ENCODE data around the gene DDX19B.
"Not testable (repeated sequence)": the region's sequence is repeated elsewhere in the genome, so short reads cannot be mapped to it uniquely, and the experiment has no call there.

The DDX19B gene

DNA sequence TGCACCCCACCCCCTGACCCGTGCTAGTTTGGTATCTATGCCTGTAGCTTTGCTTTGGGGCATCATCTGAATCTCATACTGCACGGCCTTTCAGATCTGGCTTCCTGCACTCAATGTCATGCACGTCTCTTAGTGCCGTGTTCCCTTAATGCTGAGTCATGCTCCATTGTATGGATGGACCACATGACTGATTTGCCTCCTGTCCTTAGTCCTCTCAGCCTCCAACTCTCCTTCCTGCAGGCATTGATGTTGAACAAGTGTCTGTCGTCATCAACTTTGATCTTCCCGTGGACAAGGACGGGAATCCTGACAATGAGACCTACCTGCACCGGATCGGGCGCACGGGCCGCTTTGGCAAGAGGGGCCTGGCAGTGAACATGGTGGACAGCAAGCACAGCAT lies 33.7 kb downstream of the DDX19B start:
- not testable (repeated sequence) for H3K27me3 ChIP-seq (ENCODE audit: control insufficient read depth in 3 of 3, insufficient read depth in 3 of 3, low read depth in 1 of 3, low read length in 3 of 3); H4K91ac ChIP-seq (ENCODE audit: low read depth, low read length, poor library complexity); H3K4me1 ChIP-seq (ENCODE audit: control insufficient read depth in 2 of 2, insufficient read depth in 1 of 2, low read depth in 1 of 2, low read length in 2 of 2); H3K27ac ChIP-seq (replicated peaks; ENCODE audit: low read length); H3K4me2 ChIP-seq (ENCODE audit: insufficient read depth, low read length, poor library complexity, severe bottlenecking); H3K4me3 ChIP-seq (ENCODE audit: low read length in 2 of 2); DNase-seq (ENCODE audit: low spot score); H3K9me3 ChIP-seq (replicated peaks in 1 of 2; ENCODE audit: control insufficient read depth in 2 of 2, insufficient read depth in 1 of 2, low read depth in 1 of 2, low read length in 2 of 2); H2AK5ac ChIP-seq (ENCODE audit: low read depth, low read length); H4K8ac ChIP-seq (ENCODE audit: low read depth, low read length); H3K23ac ChIP-seq (ENCODE audit: low read depth, low read length, poor library complexity); H3K4ac ChIP-seq (ENCODE audit: low read length); H3K18ac ChIP-seq (ENCODE audit: low read length); H2BK5ac ChIP-seq (ENCODE audit: low read length); H3K9ac ChIP-seq (ENCODE audit: low read depth, low read length, poor library complexity); H2AFZ ChIP-seq (ENCODE audit: low read length); H3K79me1 ChIP-seq (ENCODE audit: low read depth, low read length); H2BK12ac ChIP-seq (ENCODE audit: low read length); H2BK15ac ChIP-seq (ENCODE audit: low read length); H2BK120ac ChIP-seq (ENCODE audit: low read depth, low read length); H3K14ac ChIP-seq (ENCODE audit: low read length)
- no CpG with 5 or more reads among the region's 12 CpGs for WGBS, 2 donors (ENCODE audit: extremely low coverage in 2 of 2, insufficient read length in 2 of 2, insufficient replicate concordance in 1 of 2)
- H3K36me3 ChIP-seq (replicated peaks in 1 of 2; ENCODE audit: control insufficient read depth in 2 of 2, insufficient read depth in 2 of 2, low read length in 2 of 2), result peaks cover 29 to 84% of the 10 kb centered on the region in 2 donors

DNA sequence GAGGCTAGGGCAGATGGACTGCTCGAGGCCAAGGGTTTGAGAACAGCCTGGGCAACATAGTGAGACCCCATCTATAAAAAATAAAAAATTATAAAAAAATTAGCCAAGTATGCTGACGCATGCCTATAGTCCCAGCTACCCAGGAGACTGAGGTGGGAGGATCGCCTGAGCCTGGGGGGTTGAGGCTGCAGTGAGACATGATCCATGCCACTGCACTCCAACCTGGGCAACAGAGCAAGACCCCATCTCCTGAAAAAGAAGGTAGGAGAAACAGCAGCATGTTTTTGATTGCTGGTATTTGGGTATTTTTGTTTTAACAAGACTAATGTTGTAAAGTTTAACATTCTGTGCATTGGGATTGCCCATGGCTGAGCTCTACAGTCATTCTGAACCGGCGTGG lies 38.8 kb downstream of the DDX19B start:
- Histone ChIP-seq H2AFZ (ENCODE audit: low read length) (no peak overlapping the region), H3K18ac (ENCODE audit: low read length) (no peak overlapping the region), H3K23ac (ENCODE audit: low read depth, low read length, poor library complexity) (no peak overlapping the region), H3K4me2 (ENCODE audit: insufficient read depth, low read length, poor library complexity, severe bottlenecking) (no peak overlapping the region), H3K36me3 (replicated peaks in 1 of 2; ENCODE audit: control insufficient read depth in 2 of 2, insufficient read depth in 2 of 2, low read length in 2 of 2) (peaks cover 13 to 71% of the 10 kb centered on the region in 2 donors), H3K4ac (ENCODE audit: low read length) (no peak overlapping the region), H2BK120ac (ENCODE audit: low read depth, low read length) (no peak overlapping the region), H3K79me1 (ENCODE audit: low read depth, low read length) (no peaks in the 10 kb centered on the region), H2BK12ac (ENCODE audit: low read length) (no peak overlapping the region), H3K27ac (replicated peaks; ENCODE audit: low read length) (no peak overlapping the region), H3K4me1 (ENCODE audit: control insufficient read depth in 2 of 2, insufficient read depth in 1 of 2, low read depth in 1 of 2, low read length in 2 of 2) (no peaks in the 10 kb centered on the region), H3K4me3 (ENCODE audit: low read length in 2 of 2) (no peak overlapping the region), H3K27me3 (ENCODE audit: control insufficient read depth in 3 of 3, insufficient read depth in 3 of 3, low read depth in 1 of 3, low read length in 3 of 3) (no peaks in the 10 kb centered on the region), H3K9ac (ENCODE audit: low read depth, low read length, poor library complexity) (no peak overlapping the region), H2BK15ac (ENCODE audit: low read length) (no peak overlapping the region), H3K14ac (ENCODE audit: low read length) (no peak overlapping the region), H4K8ac (ENCODE audit: low read depth, low read length) (no peak overlapping the region), H3K9me3 (replicated peaks in 1 of 2; ENCODE audit: control insufficient read depth in 2 of 2, insufficient read depth in 1 of 2, low read depth in 1 of 2, low read length in 2 of 2) (no peaks in the 10 kb centered on the region), H2BK5ac (ENCODE audit: low read length) (no peak overlapping the region), H2AK5ac (ENCODE audit: low read depth, low read length) (no peak overlapping the region), H4K91ac (ENCODE audit: low read depth, low read length, poor library complexity) (no peak overlapping the region)
- no peak for DNase-seq (ENCODE audit: low spot score)
- WGBS, 2 donors (ENCODE audit: extremely low coverage in 2 of 2, insufficient read length in 2 of 2, insufficient replicate concordance in 1 of 2), result no CpG with 5 or more reads among the region's 5 CpGs

DNA sequence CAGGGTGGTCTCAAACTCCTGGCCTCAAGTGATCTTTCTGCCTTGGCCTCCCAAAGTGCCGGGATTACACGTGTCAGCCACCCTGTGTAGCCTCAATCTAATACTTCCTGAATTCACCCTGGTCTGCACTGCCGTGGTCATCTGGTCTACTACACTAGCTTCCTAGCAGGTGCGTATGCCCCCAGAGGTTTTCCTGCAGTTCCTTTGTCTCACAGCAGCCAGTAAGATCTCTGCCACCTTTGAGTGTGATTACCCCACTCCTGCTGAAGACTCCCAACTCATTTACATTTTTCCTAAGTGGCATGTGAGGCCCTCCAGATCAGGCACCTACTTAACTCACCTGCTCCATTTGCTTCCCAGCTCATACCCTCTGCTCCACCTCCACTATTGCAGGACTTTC lies 42.6 kb downstream of the DDX19B start:
- Histone ChIP-seq H3K9me3 (replicated peaks in 1 of 2; ENCODE audit: control insufficient read depth in 2 of 2, insufficient read depth in 1 of 2, low read depth in 1 of 2, low read length in 2 of 2) (no peaks in the 10 kb centered on the region), H2BK12ac (ENCODE audit: low read length) (no peak overlapping the region), H3K4ac (ENCODE audit: low read length) (no peak overlapping the region), H3K79me1 (ENCODE audit: low read depth, low read length) (no peaks in the 10 kb centered on the region), H2AK5ac (ENCODE audit: low read depth, low read length) (no peak overlapping the region), H2BK120ac (ENCODE audit: low read depth, low read length) (no peak overlapping the region), H3K4me2 (ENCODE audit: insufficient read depth, low read length, poor library complexity, severe bottlenecking) (no peak overlapping the region), H3K4me1 (ENCODE audit: control insufficient read depth in 2 of 2, insufficient read depth in 1 of 2, low read depth in 1 of 2, low read length in 2 of 2) (no peaks in the 10 kb centered on the region), H4K8ac (ENCODE audit: low read depth, low read length) (no peak overlapping the region), H2AFZ (ENCODE audit: low read length) (no peak overlapping the region), H4K91ac (ENCODE audit: low read depth, low read length, poor library complexity) (no peak overlapping the region), H3K27me3 (ENCODE audit: control insufficient read depth in 3 of 3, insufficient read depth in 3 of 3, low read depth in 1 of 3, low read length in 3 of 3) (no peaks in the 10 kb centered on the region), H2BK5ac (ENCODE audit: low read length) (no peak overlapping the region), H3K14ac (ENCODE audit: low read length) (no peak overlapping the region), H3K18ac (ENCODE audit: low read length) (no peak overlapping the region), H3K23ac (ENCODE audit: low read depth, low read length, poor library complexity) (no peak overlapping the region), H3K36me3 (replicated peaks in 1 of 2; ENCODE audit: control insufficient read depth in 2 of 2, insufficient read depth in 2 of 2, low read length in 2 of 2) (peaks cover 0 to 44% of the 10 kb centered on the region in 2 donors), H3K4me3 (ENCODE audit: low read length in 2 of 2) (no peak overlapping the region), H2BK15ac (ENCODE audit: low read length) (no peak overlapping the region), H3K9ac (ENCODE audit: low read depth, low read length, poor library complexity) (no peak overlapping the region), H3K27ac (replicated peaks; ENCODE audit: low read length) (no peak overlapping the region)
- WGBS, 2 donors (ENCODE audit: extremely low coverage in 2 of 2, insufficient read length in 2 of 2, insufficient replicate concordance in 1 of 2), result no CpG with 5 or more reads among the region's 4 CpGs
- DNase-seq (ENCODE audit: low spot score), result no peak

DNA sequence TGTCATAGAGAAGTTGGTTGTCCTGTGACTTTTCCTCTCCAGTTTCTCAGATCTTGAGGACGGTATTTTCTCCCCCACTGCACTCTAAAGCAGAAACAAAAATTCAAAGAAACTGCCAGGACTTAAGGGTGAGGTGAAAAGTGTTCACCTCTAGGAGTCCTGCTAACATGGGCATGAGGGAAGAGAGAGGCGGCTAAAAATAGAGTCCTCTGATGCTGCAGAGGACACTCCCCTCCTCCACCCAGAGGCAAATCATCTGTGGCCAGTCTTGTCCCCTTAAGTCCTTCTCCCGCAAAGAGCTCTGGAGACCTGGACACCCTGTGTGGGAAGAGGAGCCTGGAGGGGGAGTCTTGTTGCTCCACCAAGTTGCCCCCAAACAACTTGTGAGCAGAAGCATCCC lies 43.0 kb downstream of the DDX19B start:
- H3K4me3 ChIP-seq (ENCODE audit: low read length in 2 of 2), result no peak overlapping the region
- no peaks in the 10 kb centered on the region for H3K4me1 ChIP-seq (ENCODE audit: control insufficient read depth in 2 of 2, insufficient read depth in 1 of 2, low read depth in 1 of 2, low read length in 2 of 2)
- no peak overlapping the region for H2BK5ac ChIP-seq (ENCODE audit: low read length)
- no peak overlapping the region for H3K18ac ChIP-seq (ENCODE audit: low read length)
- no peak overlapping the region for H4K91ac ChIP-seq (ENCODE audit: low read depth, low read length, poor library complexity)
- H3K23ac ChIP-seq (ENCODE audit: low read depth, low read length, poor library complexity), result no peak overlapping the region
- H3K9me3 ChIP-seq (replicated peaks in 1 of 2; ENCODE audit: control insufficient read depth in 2 of 2, insufficient read depth in 1 of 2, low read depth in 1 of 2, low read length in 2 of 2), result no peaks in the 10 kb centered on the region
- no peak overlapping the region for H3K27ac ChIP-seq (replicated peaks; ENCODE audit: low read length)
- H2BK120ac ChIP-seq (ENCODE audit: low read depth, low read length), result no peak overlapping the region
- no peak overlapping the region for H2AK5ac ChIP-seq (ENCODE audit: low read depth, low read length)
- H3K4me2 ChIP-seq (ENCODE audit: insufficient read depth, low read length, poor library complexity, severe bottlenecking), result no peak overlapping the region
- WGBS, 2 donors (ENCODE audit: extremely low coverage in 2 of 2, insufficient read length in 2 of 2, insufficient replicate concordance in 1 of 2), result no CpG with 5 or more reads among the region's 3 CpGs
- H3K14ac ChIP-seq (ENCODE audit: low read length), result no peak overlapping the region
- peaks cover 0 to 41% of the 10 kb centered on the region in 2 donors for H3K36me3 ChIP-seq (replicated peaks in 1 of 2; ENCODE audit: control insufficient read depth in 2 of 2, insufficient read depth in 2 of 2, low read length in 2 of 2)
- H3K9ac ChIP-seq (ENCODE audit: low read depth, low read length, poor library complexity), result no peak overlapping the region
- H3K79me1 ChIP-seq (ENCODE audit: low read depth, low read length), result peaks cover 2% of the 10 kb centered on the region
- H2AFZ ChIP-seq (ENCODE audit: low read length), result no peak overlapping the region
- H2BK15ac ChIP-seq (ENCODE audit: low read length), result no peak overlapping the region
- peak overlapping the region; percentile 45 for H4K8ac ChIP-seq (ENCODE audit: low read depth, low read length)
- no peaks in the 10 kb centered on the region for H3K27me3 ChIP-seq (ENCODE audit: control insufficient read depth in 3 of 3, insufficient read depth in 3 of 3, low read depth in 1 of 3, low read length in 3 of 3)
- H3K4ac ChIP-seq (ENCODE audit: low read length), result no peak overlapping the region
- H2BK12ac ChIP-seq (ENCODE audit: low read length), result no peak overlapping the region
- DNase-seq (ENCODE audit: low spot score), result no peak

Data from neuronal stem cell (in vitro differentiated cells).